SK-N-SH treated with all-trans-retinoic acid at 6 μM for 48 hours (cell line): ENCODE measurements around the gene STK35.

Experiments
- ATAC-seq: fragments of 200-7000 bp; cut with Tn5 transposase; 3 replicates; pipeline ENCODE4 v1.9.1; 2020; ENCODE audit warnings: mild to moderate bottlenecking, moderate library complexity
- ARNTL ChIP-seq: fragments of 450-650 bp; formaldehyde crosslinking; IDR thresholded peaks from 2 replicates; pipeline ENCODE4 v1.5.0; 2020; ENCODE audit warnings: low read depth, mild to moderate bottlenecking, moderate library complexity, borderline replicate concordance
- BACH2 ChIP-seq: fragments of 250-450 bp; sonication (Bioruptor Pico); IDR thresholded peaks from 2 replicates; pipeline ENCODE4 v1.9.0; 2021; ENCODE audit warnings: mild to moderate bottlenecking, borderline replicate concordance
- CSDC2 ChIP-seq: fragments of 250-450 bp; sonication (Bioruptor Pico); IDR thresholded peaks from 2 replicates; pipeline ENCODE4 v1.5.0; 2020; ENCODE audit warnings: mild to moderate bottlenecking, moderate library complexity
- GLIS3 ChIP-seq: fragments of 250-450 bp; sonication (Bioruptor Pico); IDR thresholded peaks from 2 replicates; pipeline ENCODE4 v1.5.0; 2020; ENCODE audit warnings: mild to moderate bottlenecking, moderate library complexity
- ISL1 ChIP-seq: fragments of 250-450 bp; sonication (Bioruptor Pico); IDR thresholded peaks from 2 replicates; pipeline ENCODE4 v2.1.2; 2022; ENCODE audit warnings: mild to moderate bottlenecking, moderate library complexity
- OSR1 ChIP-seq: fragments of 250-450 bp; sonication (Bioruptor Pico); IDR thresholded peaks from 2 replicates; pipeline ENCODE4 v1.8.0; 2022; ENCODE audit warnings: moderate library complexity, mild to moderate bottlenecking, inconsistent platforms
- PPARA ChIP-seq: fragments of 250-450 bp; sonication (Bioruptor Pico); IDR thresholded peaks from 2 replicates; pipeline ENCODE4 v1.5.0; 2020; ENCODE audit warnings: mild to moderate bottlenecking, borderline replicate concordance
- RARB ChIP-seq: fragments of 250-450 bp; sonication (Bioruptor Pico); IDR thresholded peaks from 2 replicates; pipeline ENCODE4 v1.8.0; 2021; ENCODE audit warnings: mild to moderate bottlenecking, moderate library complexity
- SNAI2 ChIP-seq: fragments of 250-450 bp; sonication (Bioruptor Pico); IDR thresholded peaks from 2 replicates; pipeline ENCODE4 v1.5.0; 2020; ENCODE audit warnings: mild to moderate bottlenecking, moderate library complexity
- TCF4 ChIP-seq: fragments of 250-450 bp; sonication (Bioruptor Pico); IDR thresholded peaks from 2 replicates; pipeline ENCODE4 v1.8.0; 2021; ENCODE audit warnings: mild to moderate bottlenecking, moderate library complexity, borderline replicate concordance
- TOX ChIP-seq: fragments of 250-450 bp; sonication (Bioruptor Pico); IDR thresholded peaks from 2 replicates; pipeline ENCODE4 v1.8.0; 2021; ENCODE audit warnings: mild to moderate bottlenecking, moderate library complexity, borderline replicate concordance
- ZFP3 ChIP-seq: fragments of 250-450 bp; sonication (Bioruptor Pico); IDR thresholded peaks from 2 replicates; pipeline ENCODE4 v1.5.0; 2020; ENCODE audit warnings: mild to moderate bottlenecking, moderate library complexity
- ZFP30 ChIP-seq: fragments of 450-650 bp; formaldehyde crosslinking; IDR thresholded peaks from 2 replicates; pipeline ENCODE4 v1.5.0; 2022; ENCODE audit warnings: mild to moderate bottlenecking, moderate library complexity
- ZNF565 ChIP-seq: fragments of 450-650 bp; formaldehyde crosslinking; conservative IDR thresholded peaks from 2 replicates; pipeline ENCODE4 v1.5.0; 2020; ENCODE audit warnings: low read depth, mild to moderate bottlenecking, moderate library complexity
- ZNF70 ChIP-seq: fragments of 450-650 bp; formaldehyde crosslinking; IDR thresholded peaks from 2 replicates; pipeline ENCODE4 v1.5.0; 2020; ENCODE audit warnings: mild to moderate bottlenecking, moderate library complexity
- ZNF8 ChIP-seq: fragments of 450-650 bp; formaldehyde crosslinking; IDR thresholded peaks from 2 replicates; pipeline ENCODE4 v1.5.0; 2020; ENCODE audit warnings: mild to moderate bottlenecking, moderate library complexity
- TF ChIP-seq, protein P1 (sequence below): fragments of 250-450 bp; sonication (Bioruptor Pico); IDR thresholded peaks from 2 replicates; pipeline ENCODE4 v1.5.1; 2020; ENCODE audit warnings: low read depth, mild to moderate bottlenecking, moderate library complexity
- TF ChIP-seq, protein P2 (sequence below): fragments of 250-450 bp; sonication (Bioruptor Pico); IDR thresholded peaks from 2 replicates; pipeline ENCODE4 v1.8.0; 2020; ENCODE audit warnings: mild to moderate bottlenecking, moderate library complexity, borderline replicate concordance
- TF ChIP-seq, protein P3 (sequence below): fragments of 250-450 bp; sonication (Bioruptor Pico); IDR thresholded peaks from 2 replicates; pipeline ENCODE4 v1.5.0; 2020; ENCODE audit warnings: mild to moderate bottlenecking, moderate library complexity
- TF ChIP-seq, protein P4 (sequence below): fragments of 250-450 bp; sonication (Bioruptor Pico); IDR thresholded peaks from 2 replicates; pipeline ENCODE4 v1.8.0; 2021; ENCODE audit warnings: low read depth, mild to moderate bottlenecking, moderate library complexity, borderline replicate concordance
- TF ChIP-seq, protein P5 (sequence below): fragments of 250-450 bp; sonication (Bioruptor Pico); IDR thresholded peaks from 2 replicates; pipeline ENCODE4 v1.5.1; 2021; ENCODE audit warnings: mild to moderate bottlenecking, moderate library complexity

STK35 gene

DNA sequence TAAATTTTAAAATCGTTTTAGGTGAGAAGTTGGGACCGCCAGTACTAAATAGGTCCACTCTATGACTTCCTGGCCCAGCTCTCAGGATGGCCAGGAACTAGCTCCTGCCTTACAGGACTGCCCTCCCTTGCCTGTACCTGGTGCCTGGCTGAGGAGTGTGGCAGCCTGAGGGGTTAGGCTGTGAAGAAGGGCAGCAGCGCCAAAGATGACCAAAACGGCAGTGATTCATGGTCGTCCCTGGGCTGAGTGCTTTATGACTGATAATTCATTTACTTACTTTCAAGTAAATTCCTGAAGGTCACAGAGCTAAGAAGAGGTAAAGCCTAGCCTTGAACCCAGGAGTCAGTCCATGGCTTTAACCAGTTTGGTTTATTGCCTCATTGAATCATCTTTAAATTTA, 22.1 kb downstream of the STK35 start:
- TF ChIP-seq ZFP3 (CRISPR knock-in tag) (no peak), GLIS3 (no peak), PPARA (CRISPR knock-in tag) (no peak), ZFP30 (CRISPR knock-in tag) (no peak), RARB (CRISPR knock-in tag) (no peak), SNAI2 (CRISPR knock-in tag) (no peak), BACH2 (CRISPR knock-in tag) (no peak), OSR1 (CRISPR knock-in tag) (no peak), ZNF70 (CRISPR knock-in tag) (no peak), TOX (CRISPR knock-in tag) (no peak), ZNF565 (no peak), ISL1 (CRISPR knock-in tag) (no peak), CSDC2 (no peak), TCF4 (CRISPR knock-in tag) (no peak), ZNF8 (CRISPR knock-in tag) (no peak)
- TF ChIP-seq, protein P1, sequence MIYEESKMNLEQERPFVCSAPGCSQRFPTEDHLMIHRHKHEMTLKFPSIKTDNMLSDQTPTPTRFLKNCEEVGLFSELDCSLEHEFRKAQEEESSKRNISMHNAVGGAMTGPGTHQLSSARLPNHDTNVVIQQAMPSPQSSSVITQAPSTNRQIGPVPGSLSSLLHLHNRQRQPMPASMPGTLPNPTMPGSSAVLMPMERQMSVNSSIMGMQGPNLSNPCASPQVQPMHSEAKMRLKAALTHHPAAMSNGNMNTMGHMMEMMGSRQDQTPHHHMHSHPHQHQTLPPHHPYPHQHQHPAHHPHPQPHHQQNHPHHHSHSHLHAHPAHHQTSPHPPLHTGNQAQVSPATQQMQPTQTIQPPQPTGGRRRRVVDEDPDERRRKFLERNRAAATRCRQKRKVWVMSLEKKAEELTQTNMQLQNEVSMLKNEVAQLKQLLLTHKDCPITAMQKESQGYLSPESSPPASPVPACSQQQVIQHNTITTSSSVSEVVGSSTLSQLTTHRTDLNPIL (CRISPR knock-in tag): no peak
- TF ChIP-seq, protein P2, sequence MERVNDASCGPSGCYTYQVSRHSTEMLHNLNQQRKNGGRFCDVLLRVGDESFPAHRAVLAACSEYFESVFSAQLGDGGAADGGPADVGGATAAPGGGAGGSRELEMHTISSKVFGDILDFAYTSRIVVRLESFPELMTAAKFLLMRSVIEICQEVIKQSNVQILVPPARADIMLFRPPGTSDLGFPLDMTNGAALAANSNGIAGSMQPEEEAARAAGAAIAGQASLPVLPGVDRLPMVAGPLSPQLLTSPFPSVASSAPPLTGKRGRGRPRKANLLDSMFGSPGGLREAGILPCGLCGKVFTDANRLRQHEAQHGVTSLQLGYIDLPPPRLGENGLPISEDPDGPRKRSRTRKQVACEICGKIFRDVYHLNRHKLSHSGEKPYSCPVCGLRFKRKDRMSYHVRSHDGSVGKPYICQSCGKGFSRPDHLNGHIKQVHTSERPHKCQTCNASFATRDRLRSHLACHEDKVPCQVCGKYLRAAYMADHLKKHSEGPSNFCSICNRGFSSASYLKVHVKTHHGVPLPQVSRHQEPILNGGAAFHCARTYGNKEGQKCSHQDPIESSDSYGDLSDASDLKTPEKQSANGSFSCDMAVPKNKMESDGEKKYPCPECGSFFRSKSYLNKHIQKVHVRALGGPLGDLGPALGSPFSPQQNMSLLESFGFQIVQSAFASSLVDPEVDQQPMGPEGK (CRISPR knock-in tag): no peak
- TF ChIP-seq, protein P3, sequence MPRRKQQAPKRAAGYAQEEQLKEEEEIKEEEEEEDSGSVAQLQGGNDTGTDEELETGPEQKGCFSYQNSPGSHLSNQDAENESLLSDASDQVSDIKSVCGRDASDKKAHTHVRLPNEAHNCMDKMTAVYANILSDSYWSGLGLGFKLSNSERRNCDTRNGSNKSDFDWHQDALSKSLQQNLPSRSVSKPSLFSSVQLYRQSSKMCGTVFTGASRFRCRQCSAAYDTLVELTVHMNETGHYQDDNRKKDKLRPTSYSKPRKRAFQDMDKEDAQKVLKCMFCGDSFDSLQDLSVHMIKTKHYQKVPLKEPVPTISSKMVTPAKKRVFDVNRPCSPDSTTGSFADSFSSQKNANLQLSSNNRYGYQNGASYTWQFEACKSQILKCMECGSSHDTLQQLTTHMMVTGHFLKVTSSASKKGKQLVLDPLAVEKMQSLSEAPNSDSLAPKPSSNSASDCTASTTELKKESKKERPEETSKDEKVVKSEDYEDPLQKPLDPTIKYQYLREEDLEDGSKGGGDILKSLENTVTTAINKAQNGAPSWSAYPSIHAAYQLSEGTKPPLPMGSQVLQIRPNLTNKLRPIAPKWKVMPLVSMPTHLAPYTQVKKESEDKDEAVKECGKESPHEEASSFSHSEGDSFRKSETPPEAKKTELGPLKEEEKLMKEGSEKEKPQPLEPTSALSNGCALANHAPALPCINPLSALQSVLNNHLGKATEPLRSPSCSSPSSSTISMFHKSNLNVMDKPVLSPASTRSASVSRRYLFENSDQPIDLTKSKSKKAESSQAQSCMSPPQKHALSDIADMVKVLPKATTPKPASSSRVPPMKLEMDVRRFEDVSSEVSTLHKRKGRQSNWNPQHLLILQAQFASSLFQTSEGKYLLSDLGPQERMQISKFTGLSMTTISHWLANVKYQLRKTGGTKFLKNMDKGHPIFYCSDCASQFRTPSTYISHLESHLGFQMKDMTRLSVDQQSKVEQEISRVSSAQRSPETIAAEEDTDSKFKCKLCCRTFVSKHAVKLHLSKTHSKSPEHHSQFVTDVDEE (CRISPR knock-in tag): no peak
- TF ChIP-seq, protein P4, sequence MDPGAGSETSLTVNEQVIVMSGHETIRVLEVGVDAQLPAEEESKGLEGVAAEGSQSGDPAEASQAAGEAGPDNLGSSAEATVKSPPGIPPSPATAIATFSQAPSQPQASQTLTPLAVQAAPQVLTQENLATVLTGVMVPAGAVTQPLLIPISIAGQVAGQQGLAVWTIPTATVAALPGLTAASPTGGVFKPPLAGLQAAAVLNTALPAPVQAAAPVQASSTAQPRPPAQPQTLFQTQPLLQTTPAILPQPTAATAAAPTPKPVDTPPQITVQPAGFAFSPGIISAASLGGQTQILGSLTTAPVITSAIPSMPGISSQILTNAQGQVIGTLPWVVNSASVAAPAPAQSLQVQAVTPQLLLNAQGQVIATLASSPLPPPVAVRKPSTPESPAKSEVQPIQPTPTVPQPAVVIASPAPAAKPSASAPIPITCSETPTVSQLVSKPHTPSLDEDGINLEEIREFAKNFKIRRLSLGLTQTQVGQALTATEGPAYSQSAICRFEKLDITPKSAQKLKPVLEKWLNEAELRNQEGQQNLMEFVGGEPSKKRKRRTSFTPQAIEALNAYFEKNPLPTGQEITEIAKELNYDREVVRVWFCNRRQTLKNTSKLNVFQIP: no peak
- TF ChIP-seq, protein P5, sequence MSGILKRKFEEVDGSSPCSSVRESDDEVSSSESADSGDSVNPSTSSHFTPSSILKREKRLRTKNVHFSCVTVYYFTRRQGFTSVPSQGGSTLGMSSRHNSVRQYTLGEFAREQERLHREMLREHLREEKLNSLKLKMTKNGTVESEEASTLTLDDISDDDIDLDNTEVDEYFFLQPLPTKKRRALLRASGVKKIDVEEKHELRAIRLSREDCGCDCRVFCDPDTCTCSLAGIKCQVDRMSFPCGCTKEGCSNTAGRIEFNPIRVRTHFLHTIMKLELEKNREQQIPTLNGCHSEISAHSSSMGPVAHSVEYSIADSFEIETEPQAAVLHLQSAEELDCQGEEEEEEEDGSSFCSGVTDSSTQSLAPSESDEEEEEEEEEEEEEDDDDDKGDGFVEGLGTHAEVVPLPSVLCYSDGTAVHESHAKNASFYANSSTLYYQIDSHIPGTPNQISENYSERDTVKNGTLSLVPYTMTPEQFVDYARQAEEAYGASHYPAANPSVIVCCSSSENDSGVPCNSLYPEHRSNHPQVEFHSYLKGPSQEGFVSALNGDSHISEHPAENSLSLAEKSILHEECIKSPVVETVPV: no peak
- ATAC-seq: no peak

DNA sequence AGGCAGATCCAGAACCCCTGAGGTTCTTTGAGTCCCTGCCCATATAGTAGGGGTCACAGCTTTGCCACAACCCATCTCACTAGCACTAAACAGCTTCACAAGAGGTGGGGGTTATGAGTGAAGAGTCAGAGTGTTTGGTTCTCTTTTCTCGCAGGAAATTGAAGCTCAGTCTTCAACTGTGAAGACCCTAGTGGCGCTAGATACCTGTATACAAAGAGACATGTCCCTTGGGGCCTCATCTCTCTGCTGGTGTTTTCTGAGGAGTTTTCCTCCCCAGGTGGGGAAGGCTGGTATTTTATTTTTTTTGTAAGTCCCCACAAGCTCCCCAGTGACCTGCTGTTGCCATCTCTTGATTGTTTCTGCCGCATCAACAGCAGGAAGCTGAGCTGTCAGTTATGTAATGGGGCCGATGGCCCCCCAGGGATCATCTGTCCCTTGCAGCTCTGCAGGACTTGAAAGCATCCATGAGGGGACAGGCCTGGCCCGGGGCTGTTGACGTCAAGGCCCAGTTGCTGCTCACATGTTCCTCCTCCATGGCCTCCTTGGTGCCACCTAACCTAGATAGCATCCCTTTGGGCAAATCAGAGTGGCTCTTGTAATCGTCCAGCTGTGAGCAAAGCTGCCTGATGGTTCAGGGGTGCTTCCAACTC, 23.1 kb downstream of the STK35 start:
- no peak for ATAC-seq
- TF ChIP-seq, protein P2 (CRISPR knock-in tag): no peak
- TF ChIP-seq ZFP3 (CRISPR knock-in tag) (no peak), ARNTL (CRISPR knock-in tag) (no peak), PPARA (CRISPR knock-in tag) (no peak), ISL1 (CRISPR knock-in tag) (no peak), ZNF8 (CRISPR knock-in tag) (no peak), RARB (CRISPR knock-in tag) (no peak)
- TF ChIP-seq, protein P3 (CRISPR knock-in tag): no peak
